Loucy (cell line): ENCODE measurements around the gene AMPH.
"Not testable (repeated sequence)": the region's sequence is repeated elsewhere in the genome, so short reads cannot be mapped to it uniquely, and the experiment has no call there.

Experiments
- H2AFZ ChIP-seq: fragments of 200-600 bp; sonication (generic); 2 replicates; pipeline ENCODE4 v1.6.0; 2016; ENCODE audit warnings: antibody characterized with exemption, mild to moderate bottlenecking, low read length, moderate library complexity
- H3F3A ChIP-seq: fragments of 200-600 bp; 2 replicates; pipeline ENCODE4 v1.6.0; 2016; ENCODE audit warnings: antibody characterized with exemption, low read depth, mild to moderate bottlenecking
- H3K27me3 ChIP-seq: fragments of 200-600 bp; sonication (generic); 2 replicates; pipeline ENCODE4 v1.6.1; 2014; ENCODE audit warnings: low read length, mild to moderate bottlenecking; ENCODE audit not compliant: insufficient read depth, poor library complexity, severe bottlenecking
- H3K36me3 ChIP-seq: fragments of 200-600 bp; sonication (generic); 2 replicates; pipeline ENCODE4 v1.6.1; 2016; ENCODE audit warnings: low read length; ENCODE audit not compliant: insufficient read depth
- H3K4me1 ChIP-seq: fragments of 200-600 bp; sonication (generic); 2 replicates; pipeline ENCODE4 v1.5.1; 2014; ENCODE audit warnings: low read length, mild to moderate bottlenecking; ENCODE audit not compliant: insufficient read depth, poor library complexity, severe bottlenecking
- H3K4me2 ChIP-seq: fragments of 200-600 bp; sonication (generic); 2 replicates; pipeline ENCODE4 v1.6.0; 2014; ENCODE audit warnings: antibody characterized with exemption, low read length, low read depth, mild to moderate bottlenecking; ENCODE audit not compliant: poor library complexity, severe bottlenecking
- H3K4me3 ChIP-seq: fragments of 200-600 bp; sonication (generic); 2 replicates; pipeline ENCODE4 v1.5.1; 2014; ENCODE audit warnings: low read length, mild to moderate bottlenecking, mixed read lengths; ENCODE audit not compliant: poor library complexity, severe bottlenecking
- H3K79me2 ChIP-seq: fragments of 200-600 bp; sonication (generic); 2 replicates; pipeline ENCODE4 v1.6.1; 2014; ENCODE audit warnings: low read length; ENCODE audit not compliant: insufficient read depth
- H3K9ac ChIP-seq: fragments of 200-600 bp; sonication (generic); 2 replicates; pipeline ENCODE4 v1.6.0; 2014; ENCODE audit warnings: mild to moderate bottlenecking, low read depth, low read length, moderate library complexity; ENCODE audit not compliant: poor library complexity, severe bottlenecking
- H3K9me2 ChIP-seq: fragments of 200-600 bp; sonication (generic); replicated peaks from 2 replicates; pipeline ENCODE4 v1.6.1; 2016; ENCODE audit warnings: low read depth, low read length, mixed read lengths
- H3K9me3 ChIP-seq: fragments of 200-600 bp; sonication (generic); 2 replicates; pipeline ENCODE4 v1.6.1; 2014; ENCODE audit warnings: mild to moderate bottlenecking, antibody characterized with exemption, low read length, low read depth; ENCODE audit not compliant: insufficient read depth
- H4K20me1 ChIP-seq: fragments of 200-600 bp; sonication (generic); 2 replicates; pipeline ENCODE4 v1.6.0; 2014; ENCODE audit warnings: antibody characterized with exemption, low read length, mild to moderate bottlenecking; ENCODE audit not compliant: insufficient read depth, poor library complexity, severe bottlenecking
- EZH2phosphoT487 ChIP-seq: fragments of 200-600 bp; IDR thresholded peaks from 2 replicates; pipeline ENCODE4 v1.6.1; 2018; ENCODE audit warnings: antibody characterized with exemption, mild to moderate bottlenecking, moderate library complexity, borderline replicate concordance
- TF ChIP-seq, protein P1 (sequence below): fragments of 200-600 bp; sonication (generic); conservative IDR thresholded peaks from 2 replicates; pipeline ENCODE4 v1.5.1; 2014; ENCODE audit warnings: mild to moderate bottlenecking, antibody characterized with exemption, low read length

The AMPH gene

DNA sequence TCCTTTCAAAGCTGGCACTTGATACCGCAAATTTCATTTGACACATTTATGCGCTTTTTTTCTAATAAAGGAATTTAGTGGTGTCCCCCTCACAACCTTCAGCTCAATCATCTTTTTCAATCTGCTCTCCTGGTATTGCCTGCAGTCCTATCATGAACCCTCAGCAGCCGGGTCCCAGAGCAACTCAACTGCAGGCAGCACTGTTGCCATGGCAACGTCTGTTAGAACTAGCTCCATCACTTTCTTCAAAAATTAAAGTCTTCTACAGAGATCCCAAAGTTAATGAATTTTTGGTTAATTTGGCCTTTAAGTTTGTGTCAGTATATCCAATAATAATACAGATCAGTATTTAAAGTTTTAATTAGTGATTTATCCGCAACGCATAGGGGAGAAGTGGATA, 221.6 kb downstream of the AMPH start:
- H3K4me3 ChIP-seq = no peak overlapping the region
- no peak overlapping the region for H3K9ac ChIP-seq
- no peaks in the 10 kb centered on the region for H3K27me3 ChIP-seq
- no peak overlapping the region for H3K4me2 ChIP-seq
- peaks cover 9% of the 10 kb centered on the region for H3K4me1 ChIP-seq
- H3K36me3 ChIP-seq = no peaks in the 10 kb centered on the region
- TF ChIP-seq EZH2phosphoT487 = no peak
- TF ChIP-seq, protein P1, sequence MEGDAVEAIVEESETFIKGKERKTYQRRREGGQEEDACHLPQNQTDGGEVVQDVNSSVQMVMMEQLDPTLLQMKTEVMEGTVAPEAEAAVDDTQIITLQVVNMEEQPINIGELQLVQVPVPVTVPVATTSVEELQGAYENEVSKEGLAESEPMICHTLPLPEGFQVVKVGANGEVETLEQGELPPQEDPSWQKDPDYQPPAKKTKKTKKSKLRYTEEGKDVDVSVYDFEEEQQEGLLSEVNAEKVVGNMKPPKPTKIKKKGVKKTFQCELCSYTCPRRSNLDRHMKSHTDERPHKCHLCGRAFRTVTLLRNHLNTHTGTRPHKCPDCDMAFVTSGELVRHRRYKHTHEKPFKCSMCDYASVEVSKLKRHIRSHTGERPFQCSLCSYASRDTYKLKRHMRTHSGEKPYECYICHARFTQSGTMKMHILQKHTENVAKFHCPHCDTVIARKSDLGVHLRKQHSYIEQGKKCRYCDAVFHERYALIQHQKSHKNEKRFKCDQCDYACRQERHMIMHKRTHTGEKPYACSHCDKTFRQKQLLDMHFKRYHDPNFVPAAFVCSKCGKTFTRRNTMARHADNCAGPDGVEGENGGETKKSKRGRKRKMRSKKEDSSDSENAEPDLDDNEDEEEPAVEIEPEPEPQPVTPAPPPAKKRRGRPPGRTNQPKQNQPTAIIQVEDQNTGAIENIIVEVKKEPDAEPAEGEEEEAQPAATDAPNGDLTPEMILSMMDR = no peak
- no peaks in the 10 kb centered on the region for H3K79me2 ChIP-seq
- H3K9me3 ChIP-seq = no peaks in the 10 kb centered on the region
- no peaks in the 10 kb centered on the region for H4K20me1 ChIP-seq
- no peak overlapping the region for H2AFZ ChIP-seq
- no peaks in the 10 kb centered on the region for H3K9me2 ChIP-seq
- no peaks in the 10 kb centered on the region for H3F3A ChIP-seq

DNA sequence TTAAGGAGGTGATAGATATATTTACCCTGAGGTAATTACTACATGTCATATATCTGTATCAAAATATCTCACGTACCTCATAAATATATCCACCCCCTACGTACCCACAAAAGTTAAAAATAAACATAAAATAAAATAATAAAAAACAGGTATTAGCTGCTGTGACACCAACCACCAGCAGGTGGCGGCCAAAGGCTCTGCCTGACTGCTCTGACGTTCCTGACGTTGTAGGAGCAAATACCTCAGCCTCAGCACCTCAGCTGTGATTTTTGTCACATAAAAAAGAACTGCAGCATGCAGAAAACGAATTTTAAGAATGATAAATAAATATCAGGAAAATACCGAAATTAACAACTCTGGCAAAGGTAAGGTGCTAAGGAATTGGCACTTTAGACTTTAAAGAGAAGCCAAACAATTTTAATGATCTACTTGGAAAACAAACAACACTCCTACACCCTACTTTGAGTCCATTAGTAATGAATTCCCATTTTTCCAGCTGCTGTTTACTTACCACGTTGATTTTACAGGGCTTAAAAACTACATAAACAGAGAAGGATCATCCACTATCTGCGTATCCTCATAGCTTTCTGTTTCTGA, 232.3 kb downstream of the AMPH start:
- Histone ChIP-seq H3F3A (no peaks in the 10 kb centered on the region), H3K9me2 (no peaks in the 10 kb centered on the region), H3K4me3 (no peak overlapping the region), H3K79me2 (no peaks in the 10 kb centered on the region), H3K4me1 (no peaks in the 10 kb centered on the region), H3K36me3 (no peaks in the 10 kb centered on the region), H3K4me2 (no peak overlapping the region), H3K27me3 (no peaks in the 10 kb centered on the region), H4K20me1 (no peaks in the 10 kb centered on the region), H2AFZ (no peak overlapping the region), H3K9me3 (no peaks in the 10 kb centered on the region), H3K9ac (no peak overlapping the region)
- no peak for TF ChIP-seq EZH2phosphoT487
- TF ChIP-seq, protein P1 = peak; percentile 78

DNA sequence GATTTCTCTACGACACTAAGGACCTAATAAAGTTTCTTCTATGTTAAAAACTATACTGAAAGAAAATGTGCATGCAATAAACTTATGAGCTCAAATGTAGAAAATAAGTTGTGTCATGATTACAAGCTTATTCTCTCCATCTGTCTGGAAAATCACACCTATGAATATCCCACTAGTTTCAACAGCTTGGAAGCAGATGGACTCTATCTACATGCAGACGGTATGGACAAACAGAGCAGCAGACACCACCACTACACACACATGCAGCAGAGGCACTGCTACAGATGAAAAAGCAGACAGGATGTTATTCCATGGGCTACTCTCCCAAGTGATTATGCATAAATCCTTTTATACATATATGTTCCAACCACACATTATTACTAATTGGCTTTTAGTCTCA, 234.3 kb downstream of the AMPH start:
- no peak overlapping the region for H3K4me3 ChIP-seq
- H3K36me3 ChIP-seq = no peaks in the 10 kb centered on the region
- no peaks in the 10 kb centered on the region for H3K79me2 ChIP-seq
- no peaks in the 10 kb centered on the region for H3K9me3 ChIP-seq
- TF ChIP-seq, protein P1 = no peak
- TF ChIP-seq EZH2phosphoT487 = no peak
- no peak overlapping the region for H3K9ac ChIP-seq
- H3K4me1 ChIP-seq = no peaks in the 10 kb centered on the region
- no peaks in the 10 kb centered on the region for H4K20me1 ChIP-seq
- H3K27me3 ChIP-seq = no peaks in the 10 kb centered on the region
- H3K9me2 ChIP-seq = no peaks in the 10 kb centered on the region
- H3F3A ChIP-seq = no peaks in the 10 kb centered on the region
- no peak overlapping the region for H2AFZ ChIP-seq
- no peak overlapping the region for H3K4me2 ChIP-seq

DNA sequence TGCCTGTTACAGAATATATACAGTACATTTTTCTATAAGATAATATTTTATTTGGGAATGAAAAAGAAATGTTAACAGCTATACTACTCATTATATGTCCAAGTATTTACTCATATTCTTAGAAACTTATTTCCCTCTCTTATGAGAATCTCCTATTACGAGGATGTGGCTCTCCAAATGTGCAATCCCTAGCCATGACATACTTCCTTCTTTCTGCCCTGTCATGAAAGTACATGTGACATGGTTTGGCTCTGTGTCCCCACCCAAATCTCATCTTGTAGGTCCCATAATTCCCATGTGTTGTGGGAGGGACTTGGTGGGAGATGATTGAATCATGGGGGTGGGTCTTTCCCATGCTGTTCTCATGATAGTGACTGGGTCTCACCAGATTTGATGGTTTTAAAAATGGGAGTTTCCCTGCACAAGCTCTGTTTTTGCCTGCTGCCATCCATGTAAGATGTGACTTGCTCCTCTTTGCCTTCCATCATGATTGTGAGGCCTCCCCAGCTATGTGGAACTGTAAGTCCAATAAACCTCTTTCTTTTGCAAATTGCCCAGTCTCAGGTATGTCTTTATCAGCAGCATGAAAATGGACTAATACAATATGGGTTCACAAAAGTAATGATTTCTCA, 235.1 kb downstream of the AMPH start:
- not testable (repeated sequence) for H4K20me1 ChIP-seq, H3K4me2 ChIP-seq, H3K9me2 ChIP-seq, H3K4me3 ChIP-seq, H3F3A ChIP-seq, H2AFZ ChIP-seq, H3K9ac ChIP-seq, H3K36me3 ChIP-seq, H3K9me3 ChIP-seq, H3K27me3 ChIP-seq, H3K4me1 ChIP-seq, H3K79me2 ChIP-seq
